HL-60 (cell line): ENCODE data around the gene BOK.

Experiments
- CTCF ChIP-seq: IDR thresholded peaks from one replicate; pipeline ENCODE4 v1.5.1; 2011; ENCODE audit warnings: low read length, control low read depth, inconsistent platforms; ENCODE audit not compliant: insufficient read depth
- SPI1 ChIP-seq: IDR thresholded peaks from 2 replicates; pipeline ENCODE4 v1.6.1; 2012; ENCODE audit warnings: low read depth, mild to moderate bottlenecking, borderline replicate concordance

DNA sequence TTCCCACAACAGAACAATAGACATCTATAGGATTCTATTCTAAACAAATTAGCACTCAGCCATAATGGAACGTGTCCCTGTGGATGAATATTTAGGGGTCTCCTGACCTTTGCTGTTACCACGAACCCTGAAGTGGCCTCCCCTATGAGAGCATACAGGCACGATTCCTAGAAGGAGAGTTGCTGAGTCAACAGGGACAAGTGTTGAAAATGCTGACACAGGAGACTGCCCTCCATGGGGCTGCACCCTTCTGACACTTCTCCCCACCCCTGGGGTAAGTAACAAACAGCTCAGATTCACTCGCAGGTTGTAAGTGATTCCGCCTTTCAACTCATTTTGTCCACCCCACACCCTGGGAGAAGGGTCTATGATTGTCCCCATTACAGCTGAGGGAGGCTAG lies 36.1 kb upstream of the BOK start:
- TF ChIP-seq CTCF (no peak), SPI1 (no peak)
